GM10266 (cell line): Measurements from ENCODE around the gene LGALS7.
A peak's percentile ranks its signal among the peaks of the same experiment; 100 is the strongest.

Source experiments
- DNase-seq: peaks from one replicate; pipeline ENCODE4 v3.0.0; 2012; ENCODE audit errors: extremely low spot score
- CTCF ChIP-seq: IDR thresholded peaks from 2 replicates; pipeline ENCODE4 v1.5.1; 2012; ENCODE audit warnings: mild to moderate bottlenecking, low read depth; ENCODE audit not compliant: control insufficient read depth, insufficient read depth; ENCODE audit errors: missing control alignments

The LGALS7 gene

GRCh38 chr19:38733241-38733492 lies 40.1 kb downstream of the LGALS7 start:
- TF ChIP-seq CTCF = no peak
- DNase-seq = no peak

- TF ChIP-seq CTCF = no peak
- no peak for DNase-seq
Measured at GRCh38 chr19:38731654-38732301, 41.5 kb downstream of the LGALS7 start.

- TF ChIP-seq CTCF = no peak
- DNase-seq = no peak
Measured at GRCh38 chr19:38730731-38731589, 42.4 kb downstream of the LGALS7 start.

- DNase-seq = no peak
- TF ChIP-seq CTCF = no peak
Measured at GRCh38 chr19:38730470-38730730, 42.9 kb downstream of the LGALS7 start.

GRCh38 chr19:38729653-38730469 lies 43.5 kb downstream of the LGALS7 start:
- TF ChIP-seq CTCF = peak; percentile 87
- DNase-seq = peak; percentile 76

- no peak for DNase-seq
- TF ChIP-seq CTCF = no peak
Measured at GRCh38 chr19:38728752-38729541, 44.4 kb downstream of the LGALS7 start.
